Type B pancreatic cell (in vitro differentiated cells): Measurements from ENCODE around the gene IL18R1. TPM values are rescaled to one million over a fixed set of nuclear protein-coding genes. Genes with fewer than 3 reads are reported as not detected.

Experiments used
- DNase-seq: peaks from one replicate; pipeline ENCODE4 v3.0.0; 2021; ENCODE audit warnings: mixed read lengths; ENCODE audit not compliant: unreplicated experiment; ENCODE audit errors: extremely low spot score
- H3K27ac Mint-ChIP-seq: 2 replicates; pipeline ENCODE4 v1.8.0; 2021; ENCODE audit warnings: mild to moderate bottlenecking, mixed read lengths
- H3K27me3 Mint-ChIP-seq: 2 replicates; pipeline ENCODE4 v1.8.0; 2021; ENCODE audit warnings: mixed read lengths
- H3K36me3 Mint-ChIP-seq: 2 replicates; pipeline ENCODE4 v1.8.0; 2021; ENCODE audit warnings: mixed read lengths
- H3K4me1 Mint-ChIP-seq: one replicate; pipeline ENCODE4 v1.8.0; 2021; ENCODE audit warnings: mixed read lengths; ENCODE audit not compliant: unreplicated experiment
- H3K4me3 Mint-ChIP-seq: 2 replicates; pipeline ENCODE4 v1.8.0; 2021; ENCODE audit warnings: mild to moderate bottlenecking, mixed read lengths
- H3K9me3 Mint-ChIP-seq: 2 replicates; pipeline ENCODE4 v1.8.0; 2021; ENCODE audit warnings: mixed read lengths
- CTCF ChIP-seq: fragments of 200-600 bp; sonication (generic); conservative IDR thresholded peaks from 2 replicates; pipeline ENCODE4 v1.5.0; 2021; ENCODE audit warnings: antibody characterized with exemption, mild to moderate bottlenecking
- total RNA-seq: library from RNA; stranded (reverse); gene quantifications from 2 replicates; pipeline ENCODE4 v1.2.1, GENCODE V29; 2021; ENCODE audit warnings: low replicate concordance

IL18R1 gene
- total RNA-seq, 1 donor from 2014 or later: 5.8 TPM

GRCh38 chr2:102346381-102347130 is 9.0 kb upstream of the IL18R1 start:
- no peak overlapping the region for H3K27ac Mint-ChIP-seq
- DNase-seq: no peak
- no peak overlapping the region for H3K4me3 Mint-ChIP-seq
- H3K27me3 Mint-ChIP-seq: peaks cover 34% of the 10 kb centered on the region
- H3K4me1 Mint-ChIP-seq: no peaks in the 10 kb centered on the region
- H3K36me3 Mint-ChIP-seq: no peaks in the 10 kb centered on the region
- H3K9me3 Mint-ChIP-seq: peaks cover 6% of the 10 kb centered on the region
- no peak for TF ChIP-seq CTCF

- peaks cover 6% of the 10 kb centered on the region for H3K9me3 Mint-ChIP-seq
- no peak overlapping the region for H3K27ac Mint-ChIP-seq
- peaks cover 51% of the 10 kb centered on the region for H3K27me3 Mint-ChIP-seq
- H3K36me3 Mint-ChIP-seq: no peaks in the 10 kb centered on the region
- no peaks in the 10 kb centered on the region for H3K4me1 Mint-ChIP-seq
- no peak for DNase-seq
- no peak overlapping the region for H3K4me3 Mint-ChIP-seq
- no peak for TF ChIP-seq CTCF
Observed at GRCh38 chr2:102350137-102350793, 5.3 kb upstream of the IL18R1 start.

GRCh38 chr2:102356381-102356712 is 751 bp downstream of the IL18R1 start:
- no peak for TF ChIP-seq CTCF
- Mint-ChIP-seq H3K9me3 (no peaks in the 10 kb centered on the region), H3K36me3 (no peaks in the 10 kb centered on the region), H3K27me3 (peaks cover 26% of the 10 kb centered on the region), H3K4me1 (no peaks in the 10 kb centered on the region), H3K4me3 (peak overlapping the region; percentile 92), H3K27ac (peak overlapping the region; percentile 79)
- no peak for DNase-seq

- TF ChIP-seq CTCF: no peak
- H3K4me1 Mint-ChIP-seq: no peaks in the 10 kb centered on the region
- H3K9me3 Mint-ChIP-seq: no peaks in the 10 kb centered on the region
- peaks cover 24% of the 10 kb centered on the region for H3K27me3 Mint-ChIP-seq
- H3K4me3 Mint-ChIP-seq: peak overlapping the region; percentile 92
- H3K36me3 Mint-ChIP-seq: no peaks in the 10 kb centered on the region
- H3K27ac Mint-ChIP-seq: no peak overlapping the region
- no peak for DNase-seq
Observed at GRCh38 chr2:102356741-102357140, 1.1 kb downstream of the IL18R1 start.

- peak overlapping the region; percentile 46 for H3K4me3 Mint-ChIP-seq
- DNase-seq: no peak
- peaks cover 24% of the 10 kb centered on the region for H3K27me3 Mint-ChIP-seq
- no peak for TF ChIP-seq CTCF
- no peaks in the 10 kb centered on the region for H3K36me3 Mint-ChIP-seq
- no peaks in the 10 kb centered on the region for H3K9me3 Mint-ChIP-seq
- H3K27ac Mint-ChIP-seq: peak overlapping the region; percentile 18
- no peaks in the 10 kb centered on the region for H3K4me1 Mint-ChIP-seq
Observed at GRCh38 chr2:102357937-102358336, 2.3 kb downstream of the IL18R1 start.
